Stimulated activated CD8-positive, alpha-beta memory T cell treated with anti-CD3 and anti-CD28 coated beads, Interleukin-12 subunit alpha, Interleukin-12 subunit beta, amount 100 ng/mL, for 4 hours (primary cell): ENCODE measurements around the gene DYNC2I2.
"Not testable (repeated sequence)": the region's sequence is repeated elsewhere in the genome, so short reads cannot be mapped to it uniquely, and the experiment has no call there.

ENCODE experiments used
- DNase-seq: peaks from one replicate; pipeline ENCODE4 v3.0.0-alpha.2; 2020; ENCODE audit warnings: low read depth

Gene DYNC2I2

GRCh38 chr9:128615571-128615970, 41.1 kb downstream of the DYNC2I2 start:
- no peak for DNase-seq

- DNase-seq = no peak
These were observed 41.9 kb downstream of the DYNC2I2 start for GRCh38 chr9:128614728-128615127.

GRCh38 chr9:128611600-128612394, 44.9 kb downstream of the DYNC2I2 start:
- DNase-seq = no peak

- DNase-seq = no peak
These were observed 45.8 kb downstream of the DYNC2I2 start for GRCh38 chr9:128610897-128611296.

GRCh38 chr9:128607642-128608350, 48.9 kb downstream of the DYNC2I2 start:
- no peak for DNase-seq

- no peak for DNase-seq
These were observed 53.0 kb downstream of the DYNC2I2 start for GRCh38 chr9:128603697-128604096.

GRCh38 chr9:128600099-128600498, 56.5 kb downstream of the DYNC2I2 start:
- no peak for DNase-seq

- DNase-seq = no peak
These were observed 61.2 kb downstream of the DYNC2I2 start for GRCh38 chr9:128595471-128595870.

GRCh38 chr9:128593856-128594255, 62.8 kb downstream of the DYNC2I2 start:
- DNase-seq = no peak

- no peak for DNase-seq
These were observed 63.6 kb downstream of the DYNC2I2 start for GRCh38 chr9:128593039-128593438.

GRCh38 chr9:128588581-128589233, 67.9 kb downstream of the DYNC2I2 start:
- no peak for DNase-seq

- no peak for DNase-seq
These were observed 69.2 kb downstream of the DYNC2I2 start for GRCh38 chr9:128587453-128587852.

- DNase-seq = not testable (repeated sequence)
These were observed 69.7 kb downstream of the DYNC2I2 start for GRCh38 chr9:128586934-128587333.

GRCh38 chr9:128585155-128585554, 71.5 kb downstream of the DYNC2I2 start:
- not testable (repeated sequence) for DNase-seq
